Measurements from ENCODE around the gene OR6X1. TPM values are rescaled to one million over a fixed set of nuclear protein-coding genes. Genes with fewer than 3 reads are reported as not detected.

The OR6X1 gene
- total RNA-seq, 1 donor, result not detected

DNA sequence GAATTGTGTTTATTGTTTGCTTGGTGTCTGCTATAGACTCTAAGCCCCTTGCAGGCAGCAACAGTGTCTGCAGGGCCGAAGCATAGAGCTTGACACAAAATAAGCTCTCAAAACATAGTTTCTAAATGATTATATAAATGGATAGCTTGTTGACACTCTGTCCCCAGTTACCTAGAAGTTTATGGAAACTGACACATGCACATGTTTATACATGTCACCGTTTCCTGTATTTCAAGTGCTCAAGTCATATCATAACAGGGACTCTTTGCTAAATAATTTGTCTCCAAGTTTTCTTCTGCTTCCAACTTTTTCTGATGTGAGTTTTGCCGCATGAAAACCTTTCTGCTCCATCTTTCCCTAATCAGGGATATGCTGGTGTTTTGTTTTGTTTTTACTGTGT lies 3.7 kb upstream of the OR6X1 start:
- H3K27me3 ChIP-seq (ENCODE audit: insufficient read depth, low read length), result no peaks in the 10 kb centered on the region

DNA sequence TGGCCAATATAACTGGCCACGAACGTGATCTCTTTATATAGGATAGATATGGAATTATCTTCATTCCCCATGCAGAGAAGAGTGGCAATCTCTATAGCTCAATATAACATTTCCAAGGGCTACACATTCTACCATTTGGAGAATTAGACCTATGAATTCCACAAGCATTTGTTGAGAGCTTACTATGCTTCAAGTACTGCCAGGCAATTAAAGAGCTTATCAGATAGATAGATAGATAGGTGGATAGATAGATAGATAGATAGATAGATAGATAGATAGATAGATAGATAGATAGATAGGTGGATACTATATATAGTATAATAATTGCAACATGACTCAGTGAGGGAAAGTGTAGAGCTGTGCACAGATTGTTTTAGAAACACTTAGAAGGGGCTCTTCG lies 1.5 kb upstream of the OR6X1 start:
- Histone ChIP-seq H3K4me2 (ENCODE audit: insufficient read depth, low read length) (no peak overlapping the region), H3K36me3 (ENCODE audit: insufficient read depth, low read length) (no peaks in the 10 kb centered on the region), H3K4me1 (ENCODE audit: insufficient read depth, low read length) (no peaks in the 10 kb centered on the region), H3K9me3 (ENCODE audit: low read depth, low read length) (no peaks in the 10 kb centered on the region), H3K79me2 (ENCODE audit: insufficient read depth, low read length) (no peaks in the 10 kb centered on the region), H2AFZ (ENCODE audit: low read length) (no peak overlapping the region), H3K27ac (ENCODE audit: low read depth, low read length) (no peak overlapping the region), H3K27me3 (ENCODE audit: insufficient read depth, low read length) (no peaks in the 10 kb centered on the region), H4K20me1 (ENCODE audit: insufficient read depth, low read length) (no peaks in the 10 kb centered on the region), H3K4me3 (ENCODE audit: insufficient read depth, low read length) (no peak overlapping the region)
- no peak for DNase-seq (ENCODE audit: insufficient read length, low spot score, missing footprints)
- TF ChIP-seq, protein P1, sequence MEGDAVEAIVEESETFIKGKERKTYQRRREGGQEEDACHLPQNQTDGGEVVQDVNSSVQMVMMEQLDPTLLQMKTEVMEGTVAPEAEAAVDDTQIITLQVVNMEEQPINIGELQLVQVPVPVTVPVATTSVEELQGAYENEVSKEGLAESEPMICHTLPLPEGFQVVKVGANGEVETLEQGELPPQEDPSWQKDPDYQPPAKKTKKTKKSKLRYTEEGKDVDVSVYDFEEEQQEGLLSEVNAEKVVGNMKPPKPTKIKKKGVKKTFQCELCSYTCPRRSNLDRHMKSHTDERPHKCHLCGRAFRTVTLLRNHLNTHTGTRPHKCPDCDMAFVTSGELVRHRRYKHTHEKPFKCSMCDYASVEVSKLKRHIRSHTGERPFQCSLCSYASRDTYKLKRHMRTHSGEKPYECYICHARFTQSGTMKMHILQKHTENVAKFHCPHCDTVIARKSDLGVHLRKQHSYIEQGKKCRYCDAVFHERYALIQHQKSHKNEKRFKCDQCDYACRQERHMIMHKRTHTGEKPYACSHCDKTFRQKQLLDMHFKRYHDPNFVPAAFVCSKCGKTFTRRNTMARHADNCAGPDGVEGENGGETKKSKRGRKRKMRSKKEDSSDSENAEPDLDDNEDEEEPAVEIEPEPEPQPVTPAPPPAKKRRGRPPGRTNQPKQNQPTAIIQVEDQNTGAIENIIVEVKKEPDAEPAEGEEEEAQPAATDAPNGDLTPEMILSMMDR (IDR thresholded peaks at IDR 0.05; ENCODE audit: extremely low read depth, low read depth, low read length), result no peak

More for the DNA sequence above, 3.7 kb upstream of the OR6X1 start:
- no peaks in the 10 kb centered on the region for H3K79me2 ChIP-seq (ENCODE audit: insufficient read depth, low read length)
- H3K4me1 ChIP-seq (ENCODE audit: insufficient read depth, low read length), result no peaks in the 10 kb centered on the region
- H3K4me2 ChIP-seq (ENCODE audit: insufficient read depth, low read length), result no peak overlapping the region
- no peaks in the 10 kb centered on the region for H3K9me3 ChIP-seq (ENCODE audit: low read depth, low read length)
- TF ChIP-seq, protein P1 (IDR thresholded peaks at IDR 0.05; ENCODE audit: extremely low read depth, low read depth, low read length), result no peak
- H2AFZ ChIP-seq (ENCODE audit: low read length), result no peak overlapping the region
- H3K4me3 ChIP-seq (ENCODE audit: insufficient read depth, low read length), result no peak overlapping the region
- H3K36me3 ChIP-seq (ENCODE audit: insufficient read depth, low read length), result no peaks in the 10 kb centered on the region
- H3K27ac ChIP-seq (ENCODE audit: low read depth, low read length), result no peak overlapping the region
- no peak for DNase-seq (ENCODE audit: insufficient read length, low spot score, missing footprints)
- H4K20me1 ChIP-seq (ENCODE audit: insufficient read depth, low read length), result no peaks in the 10 kb centered on the region

- no peak for DNase-seq (ENCODE audit: insufficient read length, low spot score, missing footprints)
- Histone ChIP-seq H3K36me3 (ENCODE audit: insufficient read depth, low read length) (no peaks in the 10 kb centered on the region), H3K27me3 (ENCODE audit: insufficient read depth, low read length) (no peaks in the 10 kb centered on the region), H3K27ac (ENCODE audit: low read depth, low read length) (no peak overlapping the region), H2AFZ (ENCODE audit: low read length) (no peak overlapping the region), H3K79me2 (ENCODE audit: insufficient read depth, low read length) (no peaks in the 10 kb centered on the region), H3K9me3 (ENCODE audit: low read depth, low read length) (no peaks in the 10 kb centered on the region), H3K4me3 (ENCODE audit: insufficient read depth, low read length) (no peak overlapping the region), H4K20me1 (ENCODE audit: insufficient read depth, low read length) (no peaks in the 10 kb centered on the region), H3K4me2 (ENCODE audit: insufficient read depth, low read length) (no peak overlapping the region), H3K4me1 (ENCODE audit: insufficient read depth, low read length) (no peaks in the 10 kb centered on the region)
- TF ChIP-seq, protein P1 (IDR thresholded peaks at IDR 0.05; ENCODE audit: extremely low read depth, low read depth, low read length), result no peak
Observed at GRCh38 chr11:123755344-123755743, 1.0 kb upstream of the OR6X1 start.

- H3K27me3 ChIP-seq (ENCODE audit: insufficient read depth, low read length), result no peaks in the 10 kb centered on the region
- no peak overlapping the region for H3K27ac ChIP-seq (ENCODE audit: low read depth, low read length)
- no peak overlapping the region for H3K4me2 ChIP-seq (ENCODE audit: insufficient read depth, low read length)
- no peaks in the 10 kb centered on the region for H3K79me2 ChIP-seq (ENCODE audit: insufficient read depth, low read length)
- H3K4me3 ChIP-seq (ENCODE audit: insufficient read depth, low read length), result no peak overlapping the region
- H4K20me1 ChIP-seq (ENCODE audit: insufficient read depth, low read length), result no peaks in the 10 kb centered on the region
- no peaks in the 10 kb centered on the region for H3K9me3 ChIP-seq (ENCODE audit: low read depth, low read length)
- TF ChIP-seq, protein P1 (IDR thresholded peaks at IDR 0.05; ENCODE audit: extremely low read depth, low read depth, low read length), result no peak
- no peaks in the 10 kb centered on the region for H3K36me3 ChIP-seq (ENCODE audit: insufficient read depth, low read length)
- no peak for DNase-seq (ENCODE audit: insufficient read length, low spot score, missing footprints)
- H3K4me1 ChIP-seq (ENCODE audit: insufficient read depth, low read length), result no peaks in the 10 kb centered on the region
- no peak overlapping the region for H2AFZ ChIP-seq (ENCODE audit: low read length)
Observed at GRCh38 chr11:123753110-123753509, 1.2 kb downstream of the OR6X1 start.
